GM15510 (cell line): Measurements from ENCODE around the gene ADGRD2.

Experiments used
- POLR2A ChIP-seq: IDR thresholded peaks from 3 replicates; pipeline ENCODE4 v1.6.1; 2011; ENCODE audit warnings: borderline replicate concordance; ENCODE audit not compliant: insufficient read length; ENCODE audit errors: extremely low read depth

Gene ADGRD2

DNA sequence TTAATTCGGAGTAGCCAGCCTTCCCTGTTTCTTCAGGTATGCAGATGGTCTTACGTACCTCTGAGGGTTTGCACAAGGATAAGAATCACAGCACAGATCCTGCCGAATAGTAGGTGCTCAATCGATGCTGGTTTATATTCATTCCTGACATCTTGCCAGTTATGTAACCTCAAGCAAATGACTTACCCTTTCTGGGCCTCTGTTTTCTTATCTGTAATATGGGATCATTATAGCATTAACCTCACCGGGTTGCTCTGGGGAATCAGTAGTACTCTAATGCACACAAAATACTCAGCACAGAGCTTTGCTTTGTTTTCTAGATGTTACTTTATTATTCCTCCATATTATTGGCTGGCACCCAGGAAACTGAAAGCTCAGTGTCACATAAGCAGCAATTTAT, 64.6 kb downstream of the ADGRD2 start:
- TF ChIP-seq POLR2A, result no peak

DNA sequence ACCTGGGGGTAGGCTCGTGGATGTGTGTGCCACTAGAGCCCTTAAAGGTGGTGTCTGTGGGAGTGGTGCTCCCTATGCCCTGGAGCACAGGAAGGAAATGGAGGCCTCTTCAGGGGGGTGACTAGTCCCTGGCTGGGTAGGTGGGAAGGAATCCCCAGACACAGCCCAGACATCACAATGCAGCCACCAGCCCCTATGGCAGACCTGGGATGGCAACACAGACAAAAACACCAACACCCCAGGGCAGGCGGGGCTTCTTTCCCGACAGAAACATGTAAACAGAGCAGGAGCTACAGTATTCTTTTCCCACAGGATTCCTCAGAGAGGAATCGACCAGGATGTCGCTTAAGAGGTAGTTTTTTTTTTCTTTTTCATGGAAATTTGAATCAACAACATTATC, 67.3 kb downstream of the ADGRD2 start:
- TF ChIP-seq POLR2A, result no peak

DNA sequence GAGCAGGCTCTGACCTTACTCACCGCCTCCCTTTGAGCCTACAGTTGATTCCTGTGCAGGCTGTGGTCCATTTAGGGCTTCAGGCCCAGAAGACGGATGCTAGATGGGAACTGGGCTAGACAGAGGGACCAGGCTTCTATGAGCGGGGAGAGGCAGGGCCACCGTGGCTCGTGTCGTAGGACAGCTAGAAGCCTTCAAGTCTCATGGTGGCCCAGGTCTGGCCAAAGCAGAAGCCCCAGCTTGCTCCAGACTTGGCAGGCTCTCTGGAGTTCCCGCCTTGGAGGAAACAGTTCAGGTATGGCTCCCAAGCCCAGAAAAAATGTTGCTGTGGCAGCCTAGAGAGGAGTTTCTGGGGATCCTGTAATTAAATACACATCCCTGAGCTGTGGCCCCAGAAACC, 67.9 kb downstream of the ADGRD2 start:
- TF ChIP-seq POLR2A, result no peak

DNA sequence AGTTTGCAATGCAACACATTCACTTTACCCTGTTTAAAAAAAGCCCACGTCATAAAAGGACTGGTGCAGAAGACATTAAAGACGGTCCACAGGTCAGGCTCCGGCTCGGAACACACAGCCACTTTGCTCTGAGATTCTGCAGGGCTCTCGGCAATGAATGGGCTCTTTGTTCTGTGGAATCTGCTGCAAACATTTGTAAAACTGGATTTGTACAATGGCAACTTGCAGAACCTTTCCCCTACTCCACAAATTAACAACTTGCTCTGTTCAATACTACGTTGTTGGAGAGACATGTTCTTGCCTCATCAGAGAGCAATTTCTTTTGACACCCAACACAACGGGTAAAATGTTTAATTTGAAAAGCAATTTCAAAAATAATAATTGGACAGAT, 70.0 kb downstream of the ADGRD2 start:
- TF ChIP-seq POLR2A, result no peak

DNA sequence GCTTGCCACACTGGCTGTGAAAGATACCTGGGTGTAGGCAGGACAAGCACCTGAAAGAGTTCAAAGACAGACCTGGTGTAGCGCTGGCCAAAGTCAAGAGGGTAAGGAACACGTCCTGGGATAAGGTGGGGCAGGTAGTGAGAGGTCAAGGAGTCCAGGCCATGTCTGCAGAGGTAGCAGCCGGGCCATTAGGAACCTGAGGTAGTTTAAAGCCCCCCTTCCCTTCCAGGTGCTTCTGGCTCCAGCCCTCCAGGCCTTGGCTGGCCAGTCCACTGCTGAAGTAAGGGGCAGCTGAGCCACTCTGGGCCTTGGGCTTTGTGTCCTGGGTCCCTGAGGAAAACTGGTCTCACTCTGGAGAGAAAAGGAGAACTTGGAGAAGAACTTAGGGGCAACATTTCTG, 70.9 kb downstream of the ADGRD2 start:
- TF ChIP-seq POLR2A, result no peak

DNA sequence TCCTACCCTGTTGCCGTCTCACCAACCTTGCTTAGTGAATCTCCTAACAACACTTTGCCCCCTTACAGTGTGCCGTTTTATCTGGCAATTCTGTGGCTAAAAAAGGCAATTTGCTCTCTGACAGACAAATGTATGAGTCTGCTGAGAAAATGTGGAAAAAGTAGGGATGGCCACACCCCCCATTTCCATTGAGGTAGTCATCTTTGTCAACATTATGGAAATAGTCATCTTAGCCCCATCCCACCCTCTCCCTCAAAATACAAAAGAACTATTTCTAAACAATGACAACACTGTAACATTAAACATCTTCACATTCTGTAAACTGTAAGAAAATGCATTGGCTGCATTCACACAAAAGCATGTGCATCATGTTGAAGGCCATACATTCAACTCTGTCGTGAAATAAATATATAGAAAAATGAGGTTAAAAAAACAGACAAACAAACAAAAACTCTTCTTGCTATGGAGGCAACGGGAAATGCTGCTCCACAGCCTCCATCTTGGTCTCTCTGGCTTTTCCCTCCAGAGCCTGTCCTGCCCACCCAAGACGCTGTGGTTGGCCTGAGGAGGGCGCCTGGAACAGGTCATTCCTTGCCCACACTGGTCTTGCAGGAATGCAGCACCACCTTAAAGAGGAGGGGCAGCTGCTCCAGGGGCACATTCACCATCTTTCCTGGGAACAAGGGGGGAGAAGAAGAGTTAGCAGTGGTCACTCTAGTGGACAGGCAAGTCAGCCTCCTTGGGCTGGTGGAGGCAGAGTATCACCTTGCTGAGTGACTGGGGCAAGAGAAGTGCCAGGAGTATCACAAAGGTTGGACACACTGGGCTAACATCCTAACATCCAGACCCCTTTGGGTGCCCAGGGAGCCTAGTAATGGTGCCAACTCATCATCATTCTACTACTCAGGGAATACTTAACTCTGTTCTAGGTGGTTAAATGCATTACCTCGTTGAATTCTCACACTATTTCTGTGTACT, 72.2 kb downstream of the ADGRD2 start:
- TF ChIP-seq POLR2A, result no peak

DNA sequence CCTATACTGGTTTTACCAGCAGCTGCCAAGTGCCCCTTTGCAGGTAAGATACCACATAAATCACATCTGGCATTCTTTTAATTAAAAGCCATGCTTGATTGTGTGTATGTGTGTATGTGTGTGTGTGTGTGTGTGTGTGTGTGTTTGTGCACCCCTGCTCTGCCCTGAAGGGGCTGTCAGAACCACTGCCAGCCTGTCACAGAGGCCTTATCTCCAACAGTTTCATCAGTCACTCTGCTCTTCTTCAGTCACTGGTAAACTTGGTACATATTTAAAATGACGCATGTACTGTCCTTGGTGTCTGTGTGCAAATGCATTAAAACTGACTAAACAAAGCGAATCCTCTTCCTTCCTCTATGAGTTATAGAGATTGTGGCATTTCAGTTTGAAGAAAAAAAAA, 75.9 kb downstream of the ADGRD2 start:
- TF ChIP-seq POLR2A, result no peak

DNA sequence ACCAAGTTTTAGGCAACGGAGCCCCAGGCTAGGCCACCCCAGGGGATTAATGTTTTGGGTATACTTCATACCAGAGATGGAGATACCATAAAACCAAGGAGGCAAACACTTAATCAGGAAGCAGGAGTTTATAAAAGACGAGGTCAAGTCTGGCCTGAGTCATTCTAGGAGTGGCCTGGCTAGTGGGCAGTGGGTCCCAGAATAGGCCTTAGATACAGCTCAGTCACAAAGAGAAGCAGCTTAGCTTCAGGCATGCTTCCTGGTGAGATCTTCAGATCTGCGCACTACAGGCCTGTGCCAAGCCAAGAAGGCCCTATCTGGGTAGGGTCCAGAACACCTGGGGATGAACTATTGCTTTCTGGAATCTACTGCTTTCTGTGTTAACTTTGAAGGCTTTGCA, 77.5 kb downstream of the ADGRD2 start:
- no peak for TF ChIP-seq POLR2A
